HepG2 (cell line): ENCODE data around the gene FAM163A. TPM values are rescaled to one million over a fixed set of nuclear protein-coding genes. Genes with fewer than 3 reads are reported as not detected.

Source experiments
- ATAC-seq: fragments of 200-7000 bp; cut with Tn5 transposase; 3 replicates; pipeline ENCODE4 v1.9.1; 2020; ENCODE audit warnings: mild to moderate bottlenecking, moderate library complexity
- BruUV-seq: library from RNA; stranded (reverse); fragments of 400-500 nt; replicated peaks from 2 replicates; lab custom pipeline; 2021; lab: Mats Ljungman, UMichigan
- CTCF ChIA-PET: fragments of 300-600 bp; formaldehyde crosslinking; extraction: SDS; loops from one replicate; lab custom pipeline; 2021; ENCODE audit warnings: low total read pairs, inconsistent platforms, low intra/inter-chr PET ratio; lab: Yijun Ruan, JAX
- POLR2A ChIA-PET: fragments of 350-600 bp; sonication (Branson Sonifier 250); formaldehyde crosslinking; loops from one replicate; lab custom pipeline; 2020; ENCODE audit warnings: antibody characterized with exemption, inconsistent platforms; lab: Yijun Ruan, JAX
- DNase-seq: peaks from one replicate; pipeline ENCODE4 v3.0.0-alpha.2; 2015; ENCODE audit warnings: low spot score
- FAIRE-seq: peaks from 3 replicates; lab custom pipeline; 2011; peaks lifted over from hg19 to GRCh38; lab: Jason Lieb, UNC
- H2AFZ ChIP-seq: one replicate; pipeline ENCODE4 v1.6.1; 2011; ENCODE audit warnings: low read length, inconsistent platforms
- H3K27ac ChIP-seq: fragments of 300-600 bp; 3 replicates; pipeline ENCODE4 v1.8.0; 2011; ENCODE audit warnings: mixed run types, mild to moderate bottlenecking, mixed read lengths, low read length, inconsistent platforms; ENCODE audit not compliant: insufficient read depth; ENCODE audit errors: extremely low read length
- H3K27me3 ChIP-seq, 2 experiments: fragments of 200-600 bp in 1 of 2; 2 replicates in 1 of 2; 3 replicates in 1 of 2; pipeline versions ENCODE4 v1.6.0 to v1.8.0; 2011; ENCODE audit warnings: low read length in 2 of 2, mild to moderate bottlenecking in 2 of 2, moderate library complexity in 2 of 2, inconsistent platforms in 1 of 2; ENCODE audit not compliant: insufficient read depth in 2 of 2, control insufficient read depth in 1 of 2
- H3K36me3 ChIP-seq, 2 experiments: fragments of 200-600 bp in 1 of 2; replicated peaks in 1 of 2; 2 replicates in 1 of 2; 3 replicates in 1 of 2; pipeline versions ENCODE4 v1.5.1 to v1.8.0; 2011; ENCODE audit warnings: low read length in 2 of 2, inconsistent platforms in 1 of 2; ENCODE audit not compliant: insufficient read depth in 2 of 2, control insufficient read depth in 1 of 2
- H3K4me1 ChIP-seq: 2 replicates; pipeline ENCODE4 v1.5.1; 2012; ENCODE audit warnings: low read length, inconsistent platforms; ENCODE audit not compliant: insufficient read depth
- H3K4me2 ChIP-seq: 2 replicates; pipeline ENCODE4 v1.6.0; 2011; ENCODE audit warnings: low read depth, low read length, inconsistent platforms
- H3K4me3 ChIP-seq, 3 experiments: fragments of 200-600 bp in 1 of 3; sonication (generic), shearing (Covaris generic) in 1 of 3; replicated peaks in 1 of 3; 2 replicates each; pipeline ENCODE4 v1.5.1; 2011 to 2016; ENCODE audit warnings: low read length in 3 of 3, inconsistent platforms in 2 of 3, low read depth in 2 of 3, mild to moderate bottlenecking in 2 of 3, control low read depth in 1 of 3, mixed read lengths in 1 of 3; ENCODE audit not compliant: insufficient read depth in 1 of 3
- H3K79me2 ChIP-seq: one replicate; pipeline ENCODE4 v1.6.1; 2011; ENCODE audit warnings: low read length, inconsistent platforms; ENCODE audit not compliant: insufficient read depth
- H3K9ac ChIP-seq: 2 replicates; pipeline ENCODE4 v1.6.0; 2011; ENCODE audit warnings: mild to moderate bottlenecking, low read depth, low read length, inconsistent platforms; ENCODE audit not compliant: insufficient read depth
- H3K9me3 ChIP-seq: 2 replicates; pipeline ENCODE4 v1.5.1; 2012; ENCODE audit warnings: mild to moderate bottlenecking, low read length
- H4K20me1 ChIP-seq: 2 replicates; pipeline ENCODE4 v1.6.0; 2011; ENCODE audit warnings: inconsistent platforms, mild to moderate bottlenecking, low read length, moderate library complexity; ENCODE audit not compliant: insufficient read depth
- AKAP8 ChIP-seq: sonication (generic); formaldehyde crosslinking; IDR thresholded peaks from 2 replicates; pipeline ENCODE4 v1.5.1; 2020; ENCODE audit warnings: mild to moderate bottlenecking, missing genetic modification reagents
- CBFB ChIP-seq: sonication (generic); formaldehyde crosslinking; IDR thresholded peaks from 2 replicates; pipeline ENCODE4 v1.4.0; 2020; ENCODE audit warnings: missing genetic modification reagents
- FOSL1 ChIP-seq: sonication (generic); formaldehyde crosslinking; IDR thresholded peaks from 2 replicates; pipeline ENCODE4 v1.9.0; 2021; ENCODE audit warnings: missing genetic modification reagents, borderline replicate concordance
- GATAD2A ChIP-seq: IDR thresholded peaks from 2 replicates; pipeline ENCODE4 v1.6.1; 2016
- KDM5B ChIP-seq: sonication (generic); formaldehyde crosslinking; IDR thresholded peaks from 2 replicates; pipeline ENCODE4 v1.4.0; 2020; ENCODE audit warnings: missing genetic modification reagents, mild to moderate bottlenecking, borderline replicate concordance
- MNT ChIP-seq: fragments of 450-650 bp; IDR thresholded peaks from 2 replicates; pipeline ENCODE4 v1.6.1; 2016
- NFYB ChIP-seq: sonication (generic); formaldehyde crosslinking; IDR thresholded peaks from 2 replicates; pipeline ENCODE4 v1.4.0; 2020; ENCODE audit warnings: missing genetic modification reagents
- NFYC ChIP-seq: IDR thresholded peaks from 2 replicates; pipeline ENCODE4 v1.6.1; 2016; ENCODE audit warnings: missing genetic modification reagents, missing compliant biosample characterization
- RBAK ChIP-seq: sonication (generic); formaldehyde crosslinking; IDR thresholded peaks from 2 replicates; pipeline ENCODE4 v1.5.1; 2020; ENCODE audit warnings: mild to moderate bottlenecking, missing genetic modification reagents
- RFXANK ChIP-seq: IDR thresholded peaks from 2 replicates; pipeline ENCODE4 v1.6.1; 2016
- SMAD3 ChIP-seq: sonication (generic); formaldehyde crosslinking; IDR thresholded peaks from 2 replicates; pipeline ENCODE4 v1.4.0; 2020; ENCODE audit warnings: missing genetic modification reagents
- TEF ChIP-seq: sonication (generic); formaldehyde crosslinking; IDR thresholded peaks from 2 replicates; pipeline ENCODE4 v1.5.0; 2020; ENCODE audit warnings: missing genetic modification reagents
- ZNF10 ChIP-seq: sonication (generic); formaldehyde crosslinking; IDR thresholded peaks from 2 replicates; pipeline ENCODE4 v1.4.0; 2020; ENCODE audit warnings: mild to moderate bottlenecking, low read depth, missing genetic modification reagents, borderline replicate concordance
- ZNF121 ChIP-seq: sonication (generic); formaldehyde crosslinking; IDR thresholded peaks from 2 replicates; pipeline ENCODE4 v1.5.0; 2020; ENCODE audit warnings: mild to moderate bottlenecking, missing genetic modification reagents
- ZNF562 ChIP-seq: sonication (generic); formaldehyde crosslinking; IDR thresholded peaks from 2 replicates; pipeline ENCODE4 v1.8.0; 2022; ENCODE audit warnings: missing genetic modification reagents, borderline replicate concordance
- ZNF598 ChIP-seq: sonication (generic); formaldehyde crosslinking; IDR thresholded peaks from 2 replicates; pipeline ENCODE4 v1.5.1; 2020; ENCODE audit warnings: mild to moderate bottlenecking, missing genetic modification reagents, borderline replicate concordance
- ZNF790 ChIP-seq: sonication (generic); formaldehyde crosslinking; IDR thresholded peaks from 2 replicates; pipeline ENCODE4 v1.8.0; 2022; ENCODE audit warnings: missing genetic modification reagents, mild to moderate bottlenecking, borderline replicate concordance
- ZSCAN25 ChIP-seq: sonication (generic); formaldehyde crosslinking; IDR thresholded peaks from 2 replicates; pipeline ENCODE4 v1.8.0; 2022; ENCODE audit warnings: mild to moderate bottlenecking, missing genetic modification reagents
- WGBS: methylation state at CpG from one replicate; pipeline ENCODE4 v1.1.6; 2017; ENCODE audit warnings: low lambda C conversion rate; 5-methylcytosine and 5-hydroxymethylcytosine counted together
- in situ Hi-C: cut with HindIII; loops from 2 replicates; pipeline ENCODE4 v1.10.0; 2017; ENCODE audit warnings: low pct_unique_long_range_greater_than_20kb; ENCODE audit not compliant: extremely low pct_ligation_motif_present
- intact Hi-C: fragments of 100-400 bp; cut with micrococcal nuclease; formaldehyde crosslinking; loops from one replicate; pipeline ENCODE4 v1.10.0; 2022; ENCODE audit not compliant: unreplicated experiment
- polyA plus RNA-seq, 8 experiments: library from polyadenylated mRNA; depleted of rRNA in 3 of 8; stranded (reverse) in 7 of 8; unstranded in 1 of 8; fragments of >200 nt; fragmentation: Illumina TruSeq in 4 of 8; extraction: Trizol in 4 of 8; gene quantifications; 2 replicates each; pipeline versions ENCODE4 v1.2.1 to v1.2.3, GENCODE V29; 2011 to 2016; ENCODE audit warnings: low read depth in 4 of 8, missing spikeins in 1 of 8, mixed read lengths in 1 of 8; ENCODE audit not compliant: insufficient read depth in 1 of 8
- total RNA-seq, 5 experiments: library from RNA; depleted of rRNA; stranded (reverse); fragments of >200 nt; fragmentation: Illumina TruSeq; extraction: Trizol; gene quantifications; 2 replicates each; pipeline ENCODE4 v1.2.3, GENCODE V29; 2016; ENCODE audit warnings: low read depth in 1 of 5

FAM163A gene
- total and polyA plus RNA-seq, 2 of the 13 experiments (the other 11 are each of a cell fraction or from before 2014, with no cell fraction given): not detected

GRCh38 chr1:179775009-179775408, 31.9 kb downstream of the FAM163A start:
- peak; percentile 16 for DNase-seq
- peak overlapping the region; percentile 59 for H3K4me2 ChIP-seq
- H3K27me3 ChIP-seq: peaks cover 0 to 12% of the 10 kb centered on the region in 2 experiments; a peak in 1 of 5 replicates
- no peak overlapping the region for H3K9ac ChIP-seq
- BruUV-seq: no TSS peak
- POLR2A ChIA-PET: no interaction called here
- no peaks in the 10 kb centered on the region for H3K79me2 ChIP-seq
- no peak for TF ChIP-seq ZNF10 (CRISPR knock-in tag)
- peak; percentile 55 for TF ChIP-seq NFYC
- no peak for TF ChIP-seq RFXANK
- TF ChIP-seq NFYB: peak; percentile 49; the same call in 1 of the 2 replicates
- H2AFZ ChIP-seq: peak overlapping the region; percentile 83
- H3K36me3 ChIP-seq: no peaks in the 10 kb centered on the region
- no peak overlapping the region for H3K27ac ChIP-seq
- CTCF ChIA-PET: no interaction called here
- FAIRE-seq: no peak
- ATAC-seq: peak; percentile 57
- H3K4me1 ChIP-seq: no peaks in the 10 kb centered on the region
- in situ Hi-C loops: no loop called here
- WGBS: 25% methylated on average over 6 of the region's 6 CpGs
- intact Hi-C loops: no loop called here
- H3K9me3 ChIP-seq: no peaks in the 10 kb centered on the region
- no peaks in the 10 kb centered on the region for H4K20me1 ChIP-seq
- H3K4me3 ChIP-seq: peak overlapping the region in 2 of 3 experiments; percentile 10 to 29; a peak in 4 of 6 replicates

GRCh38 chr1:179776831-179777230, 33.7 kb downstream of the FAM163A start:
- no peaks in the 10 kb centered on the region for H4K20me1 ChIP-seq
- TF ChIP-seq RBAK (CRISPR knock-in tag) (no peak), ZNF121 (CRISPR knock-in tag) (no peak), KDM5B (CRISPR knock-in tag) (no peak), GATAD2A (CRISPR knock-in tag) (no peak), CBFB (CRISPR knock-in tag) (no peak), ZNF562 (CRISPR knock-in tag) (no peak), ZNF598 (no peak), AKAP8 (CRISPR knock-in tag) (no peak), ZSCAN25 (CRISPR knock-in tag) (no peak), ZNF790 (CRISPR knock-in tag) (no peak), TEF (no peak), MNT (no peak), SMAD3 (CRISPR knock-in tag) (no peak), FOSL1 (CRISPR knock-in tag) (no peak)
- TF ChIP-seq, all 625 proteins: peak for 0
- peaks cover 0 to 12% of the 10 kb centered on the region in 2 experiments; a peak in 1 of 5 replicates for H3K27me3 ChIP-seq
- H3K4me1 ChIP-seq: no peaks in the 10 kb centered on the region
- BruUV-seq: no TSS peak
- H3K27ac ChIP-seq: no peak overlapping the region
- FAIRE-seq (no peak), DNase-seq (no peak), ATAC-seq (no peak)
- 66% methylated on average over 2 of the region's 2 CpGs for WGBS
- no peak overlapping the region for H2AFZ ChIP-seq
- in situ Hi-C loops: no loop called here
- no peak overlapping the region for H3K9ac ChIP-seq
- H3K36me3 ChIP-seq: no peaks in the 10 kb centered on the region
- POLR2A ChIA-PET: no interaction called here
- H3K9me3 ChIP-seq: no peaks in the 10 kb centered on the region
- no peak overlapping the region for H3K4me3 ChIP-seq
- CTCF ChIA-PET: no interaction called here
- no peaks in the 10 kb centered on the region for H3K79me2 ChIP-seq
- no peak overlapping the region for H3K4me2 ChIP-seq
- intact Hi-C loops: no loop called here
